GM21619 (cell line): ENCODE measurements around the gene QRICH1.
A peak's percentile ranks its signal among the peaks of the same experiment; 100 is the strongest.

Experiments used
- ATAC-seq: cut with Tn5 transposase; IDR thresholded peaks from one replicate; pipeline ENCODE4 v1.9.1; 2021; ENCODE audit not compliant: unreplicated experiment

Gene QRICH1, protein sequence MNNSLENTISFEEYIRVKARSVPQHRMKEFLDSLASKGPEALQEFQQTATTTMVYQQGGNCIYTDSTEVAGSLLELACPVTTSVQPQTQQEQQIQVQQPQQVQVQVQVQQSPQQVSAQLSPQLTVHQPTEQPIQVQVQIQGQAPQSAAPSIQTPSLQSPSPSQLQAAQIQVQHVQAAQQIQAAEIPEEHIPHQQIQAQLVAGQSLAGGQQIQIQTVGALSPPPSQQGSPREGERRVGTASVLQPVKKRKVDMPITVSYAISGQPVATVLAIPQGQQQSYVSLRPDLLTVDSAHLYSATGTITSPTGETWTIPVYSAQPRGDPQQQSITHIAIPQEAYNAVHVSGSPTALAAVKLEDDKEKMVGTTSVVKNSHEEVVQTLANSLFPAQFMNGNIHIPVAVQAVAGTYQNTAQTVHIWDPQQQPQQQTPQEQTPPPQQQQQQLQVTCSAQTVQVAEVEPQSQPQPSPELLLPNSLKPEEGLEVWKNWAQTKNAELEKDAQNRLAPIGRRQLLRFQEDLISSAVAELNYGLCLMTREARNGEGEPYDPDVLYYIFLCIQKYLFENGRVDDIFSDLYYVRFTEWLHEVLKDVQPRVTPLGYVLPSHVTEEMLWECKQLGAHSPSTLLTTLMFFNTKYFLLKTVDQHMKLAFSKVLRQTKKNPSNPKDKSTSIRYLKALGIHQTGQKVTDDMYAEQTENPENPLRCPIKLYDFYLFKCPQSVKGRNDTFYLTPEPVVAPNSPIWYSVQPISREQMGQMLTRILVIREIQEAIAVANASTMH

GRCh38 chr3:49093853-49094767 is at the start of gene QRICH1:
Gene QRICH1, minus strand, starts transcription at chr3:49094071. Its CDS starts 17,054 bp downstream, at chr3:49077017.
- peak; percentile 78 for ATAC-seq

- no peak for ATAC-seq
These were observed 46.2 kb upstream of the QRICH1 start for GRCh38 chr3:49140080-49140479.

- ATAC-seq: no peak
These were observed 41.6 kb upstream of the QRICH1 start for GRCh38 chr3:49135499-49135898.

DNA sequence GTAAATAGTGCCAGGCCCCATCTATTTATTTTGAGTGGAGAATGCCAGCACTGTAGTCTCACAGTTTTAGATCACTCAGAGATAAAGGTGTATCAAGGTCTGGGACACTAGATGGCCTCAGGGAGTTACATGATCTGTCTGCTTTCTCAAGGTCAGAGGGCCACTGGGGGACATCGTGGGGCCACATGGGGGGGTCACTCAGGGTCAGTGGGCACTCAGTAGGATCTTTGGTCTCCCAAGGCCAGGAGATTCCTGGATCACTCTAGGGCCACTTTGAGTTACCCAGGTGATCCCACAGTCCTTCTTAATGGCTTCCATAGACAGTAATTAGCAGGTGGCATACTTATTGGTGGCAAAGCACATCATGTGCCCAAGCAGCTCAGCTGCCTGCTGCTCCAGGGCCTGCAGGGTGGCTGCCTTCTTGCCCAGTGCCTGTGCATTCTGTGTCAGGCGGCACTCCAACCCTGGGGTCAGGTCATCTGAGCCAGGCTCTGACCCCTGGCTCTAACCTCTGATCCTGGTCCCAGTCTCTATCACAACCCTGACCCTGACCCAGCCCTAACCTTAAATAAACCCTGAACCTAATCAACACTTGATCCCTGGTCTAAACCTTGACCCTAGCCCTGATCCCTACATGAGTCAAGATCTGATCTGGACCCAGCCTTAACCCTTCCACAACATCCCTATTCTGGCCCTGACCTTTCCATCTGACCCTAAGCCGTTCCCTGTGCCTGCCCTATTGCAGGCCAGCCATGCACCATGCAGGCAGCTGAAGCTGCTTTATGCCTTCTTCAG is 40.8 kb upstream of the QRICH1 start:
- no peak for ATAC-seq

GRCh38 chr3:49133226-49133951 is 39.5 kb upstream of the QRICH1 start:
- no peak for ATAC-seq

DNA sequence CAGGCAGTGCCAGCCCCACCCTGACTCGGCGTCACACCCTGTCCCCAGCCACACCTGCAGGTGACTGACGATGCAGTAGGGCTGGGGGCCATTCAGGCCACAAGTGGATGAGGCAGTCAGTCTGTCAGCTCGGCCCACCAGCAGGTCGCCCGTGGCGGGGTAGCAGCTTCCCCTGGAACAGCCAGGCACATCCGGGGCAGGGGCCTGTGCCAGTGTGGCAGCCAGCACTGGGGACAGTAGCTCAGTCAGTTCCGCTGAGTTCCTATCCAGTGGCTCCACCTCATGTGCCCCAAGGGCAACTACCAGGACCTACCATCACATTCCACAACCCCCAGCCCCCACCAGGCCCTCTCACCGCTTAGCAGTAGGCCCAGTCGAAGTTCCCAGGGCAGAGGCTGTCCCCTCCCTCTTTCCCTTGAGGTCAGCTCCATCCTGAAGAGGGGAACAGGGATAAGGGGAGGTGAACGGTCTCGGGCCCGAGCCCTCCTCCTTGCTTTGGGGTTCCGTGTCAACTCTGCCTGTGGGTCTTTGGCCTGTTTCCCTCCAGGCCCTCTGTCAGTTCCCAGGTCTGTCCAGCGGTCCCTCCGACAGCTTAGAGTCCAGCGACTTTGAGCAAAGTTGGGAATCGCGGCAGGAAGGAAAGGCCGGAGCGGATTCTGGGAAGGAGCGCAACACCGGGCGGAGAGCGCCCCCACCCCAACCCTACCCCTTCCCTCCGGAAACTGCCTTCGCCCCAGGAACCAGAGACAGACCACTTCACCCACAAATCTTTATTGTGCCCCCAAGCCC is 38.8 kb upstream of the QRICH1 start, which contains the start of gene LAMB2:
LAMB2 (minus strand) TSS at position 614 of the 789 bp plus-strand sequence; CDS start at position 431, 183 bp downstream.
- ATAC-seq: no peak

DNA sequence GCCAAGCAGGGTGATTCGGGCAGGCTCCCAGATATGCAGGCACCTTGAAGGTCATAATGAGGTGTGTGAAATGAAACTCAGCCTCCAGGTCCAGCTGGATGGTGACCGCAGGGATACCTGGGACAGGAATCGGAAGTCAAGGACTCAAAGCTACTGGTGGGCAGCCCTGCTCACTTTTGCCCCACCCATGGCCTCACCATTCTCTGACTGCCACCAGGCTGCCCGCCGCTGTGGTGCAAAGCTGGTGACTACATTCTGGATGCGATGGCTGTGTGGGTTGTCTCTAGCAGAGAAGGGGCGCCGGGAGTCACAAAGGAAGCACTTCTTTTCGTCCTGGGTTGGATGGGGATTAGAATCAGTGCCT is 38.2 kb upstream of the QRICH1 start:
- ATAC-seq: no peak

GRCh38 chr3:49131576-49131975 is 37.7 kb upstream of the QRICH1 start:
- ATAC-seq: no peak

GRCh38 chr3:49131040-49131439 is 37.2 kb upstream of the QRICH1 start:
- no peak for ATAC-seq

- ATAC-seq: no peak
These were observed 31.3 kb upstream of the QRICH1 start for GRCh38 chr3:49124991-49125670.

- ATAC-seq: no peak
These were observed 30.3 kb upstream of the QRICH1 start for GRCh38 chr3:49124203-49124602.

- no peak for ATAC-seq
These were observed 29.8 kb upstream of the QRICH1 start for GRCh38 chr3:49123687-49124086.

DNA sequence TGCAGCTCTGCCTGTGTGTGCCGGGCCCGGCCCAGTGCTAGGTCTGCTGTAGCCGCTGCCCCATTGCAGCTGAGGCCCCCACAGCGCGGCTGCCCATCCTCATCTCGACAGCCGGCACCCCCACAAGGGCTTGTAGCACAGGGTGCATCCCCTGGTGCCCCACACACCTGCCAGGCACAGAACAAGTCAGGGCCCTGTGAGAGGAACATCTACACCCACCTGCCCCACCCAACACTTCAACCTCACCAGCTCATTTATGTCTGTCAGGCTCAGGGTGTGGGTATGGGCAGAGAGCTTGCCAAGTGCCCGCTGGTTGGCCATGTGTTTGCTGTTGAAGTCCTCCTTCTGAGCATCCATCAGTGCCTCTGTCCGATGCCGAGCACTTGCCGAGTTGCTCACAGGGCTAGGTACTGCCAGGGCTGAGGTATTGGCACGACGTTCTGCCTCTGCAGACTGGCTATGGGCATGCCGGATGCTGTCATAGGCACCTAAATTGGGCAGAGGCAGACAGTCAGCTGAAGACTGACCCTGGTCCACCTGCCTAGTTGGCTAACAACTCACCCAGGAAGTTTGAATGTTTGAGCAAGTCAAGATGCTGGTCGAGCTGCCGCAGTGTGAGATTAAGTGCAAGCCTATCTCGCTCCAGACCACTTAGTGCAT is 29.1 kb upstream of the QRICH1 start:
- ATAC-seq: no peak

DNA sequence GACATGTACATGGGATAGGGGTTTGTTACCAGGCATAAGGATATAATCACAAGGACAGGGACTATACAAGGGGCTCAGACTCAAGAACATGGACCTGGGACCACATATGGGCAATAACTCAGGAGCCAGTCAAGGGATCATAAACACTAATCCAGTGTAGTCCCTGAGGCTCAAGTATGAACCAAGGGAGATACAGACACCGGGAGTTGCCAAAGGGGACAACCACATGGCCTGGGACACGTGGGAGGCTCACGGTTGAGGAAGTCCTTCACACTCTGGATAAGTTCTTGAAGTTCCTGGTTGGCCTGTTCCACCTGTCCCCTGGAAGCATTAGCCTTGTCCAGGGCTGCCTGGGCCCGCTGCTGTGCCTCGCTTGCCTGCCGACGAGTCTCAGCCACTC is 28.6 kb upstream of the QRICH1 start:
- no peak for ATAC-seq

- no peak for ATAC-seq
These were observed 28.2 kb upstream of the QRICH1 start for GRCh38 chr3:49122022-49122421.

GRCh38 chr3:49121132-49121736 is 27.4 kb upstream of the QRICH1 start:
- no peak for ATAC-seq

DNA sequence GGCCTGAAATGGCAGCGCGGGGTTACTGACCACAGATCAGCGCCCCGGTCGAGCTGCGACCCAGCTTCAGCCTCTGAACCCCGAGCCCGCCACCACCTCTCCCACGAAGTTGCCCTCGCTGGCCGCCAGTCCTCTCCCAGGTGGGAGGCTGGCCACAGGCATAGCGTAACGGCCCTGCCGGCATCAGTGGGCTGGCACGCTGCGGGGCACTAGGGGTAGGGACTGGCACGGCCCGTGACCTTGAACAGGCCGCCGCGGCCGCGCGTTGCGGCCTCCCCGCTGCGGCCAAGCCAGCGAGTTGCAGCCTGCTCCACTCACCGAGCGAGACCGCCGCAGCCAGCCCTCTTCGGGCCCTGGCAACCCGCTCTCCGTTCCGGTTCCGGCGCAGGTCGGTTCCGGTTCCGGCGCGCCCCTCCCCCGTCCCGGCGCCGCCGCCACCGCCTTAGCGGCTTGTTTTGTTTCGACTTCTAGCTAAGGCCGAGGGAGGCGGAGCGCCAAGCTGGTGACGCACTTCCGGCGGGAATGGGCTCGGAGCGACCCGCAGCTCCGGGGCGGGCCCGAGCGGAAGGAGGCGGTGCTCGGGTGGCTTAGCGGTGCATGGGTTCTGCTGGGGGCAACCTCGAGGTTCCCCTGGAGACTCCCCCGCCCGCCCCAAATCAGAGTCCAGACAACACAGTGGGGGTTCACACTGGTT is 26.7 kb upstream of the QRICH1 start, which contains the start of gene USP19:
USP19 (minus strand) TSS at position 386 of the 694 bp plus-strand sequence. CDS start 1,678 bp downstream, outside the sequence.
- peak; percentile 87 for ATAC-seq
